ENCODE data around the gene ZMYND8. TPM values are rescaled to one million over a fixed set of nuclear protein-coding genes. Genes with fewer than 3 reads are reported as not detected.
"Not testable (repeated sequence)": the region's sequence is repeated elsewhere in the genome, so short reads cannot be mapped to it uniquely, and the experiment has no call there.

ZMYND8 gene
- total and polyA plus RNA-seq, 2 donors, result 15.6 to 29.0 TPM

DNA sequence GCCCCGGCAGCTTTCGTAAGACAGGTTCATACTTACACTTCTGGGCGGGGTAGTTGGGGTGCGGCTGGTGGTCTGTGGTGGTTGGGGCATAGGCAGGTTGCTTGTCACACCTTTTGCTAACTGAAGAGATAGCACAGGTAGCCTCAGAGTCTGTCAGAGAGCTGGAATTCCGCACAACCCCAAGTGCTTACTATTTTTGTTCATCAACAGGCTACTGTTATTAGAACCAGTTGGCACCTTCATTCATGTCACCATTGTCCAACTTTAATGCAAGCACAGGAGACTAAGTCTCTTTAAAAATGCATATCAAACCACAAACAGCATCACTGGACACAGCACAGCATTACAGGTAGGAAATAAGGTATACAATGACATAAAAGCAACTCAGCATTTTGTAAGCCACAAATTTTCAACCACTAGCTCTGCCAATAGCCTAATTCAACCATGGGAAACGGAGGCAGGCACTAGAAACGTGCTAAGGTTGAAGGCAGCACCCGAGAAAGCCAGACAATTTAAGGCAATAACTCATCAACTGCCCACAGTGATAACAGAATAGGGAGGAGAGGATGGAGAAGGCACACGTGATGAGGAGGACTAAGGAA is 143.8 kb downstream of the ZMYND8 start:
- Histone ChIP-seq H3K4me3 (ENCODE audit: low read depth, low read length) (no peak overlapping the region), H3K4me1 (ENCODE audit: insufficient read depth) (no peaks in the 10 kb centered on the region), H3K36me3 (ENCODE audit: insufficient read depth) (peaks cover 2% of the 10 kb centered on the region), H3K27ac (ENCODE audit: low read depth) (no peak overlapping the region)
- 91% methylated on average over 9 of the region's 9 CpGs for WGBS
- DNase-seq (ENCODE audit: extremely low spot score), result no peak

DNA sequence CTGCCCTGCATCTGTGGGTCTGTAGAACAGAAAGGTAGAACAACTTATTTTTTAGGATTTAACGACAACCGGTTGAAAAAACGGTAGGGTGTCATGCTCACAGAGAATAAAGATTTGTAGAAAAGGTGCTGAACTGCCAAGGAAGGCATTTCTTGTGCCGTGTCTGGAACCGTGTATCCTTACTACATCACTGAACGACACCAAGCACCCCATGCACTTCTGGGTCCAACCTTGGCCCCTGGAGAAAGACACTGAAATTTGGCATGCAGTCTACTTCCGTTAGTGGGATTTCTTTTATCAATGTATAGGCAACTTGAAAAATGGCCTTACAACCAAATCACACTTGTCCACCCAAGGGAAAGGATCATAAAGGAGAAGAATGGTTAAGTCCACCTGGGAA is 145.5 kb downstream of the ZMYND8 start:
- WGBS, result 94% methylated on average over 7 of the region's 7 CpGs
- no peak for DNase-seq (ENCODE audit: extremely low spot score)

DNA sequence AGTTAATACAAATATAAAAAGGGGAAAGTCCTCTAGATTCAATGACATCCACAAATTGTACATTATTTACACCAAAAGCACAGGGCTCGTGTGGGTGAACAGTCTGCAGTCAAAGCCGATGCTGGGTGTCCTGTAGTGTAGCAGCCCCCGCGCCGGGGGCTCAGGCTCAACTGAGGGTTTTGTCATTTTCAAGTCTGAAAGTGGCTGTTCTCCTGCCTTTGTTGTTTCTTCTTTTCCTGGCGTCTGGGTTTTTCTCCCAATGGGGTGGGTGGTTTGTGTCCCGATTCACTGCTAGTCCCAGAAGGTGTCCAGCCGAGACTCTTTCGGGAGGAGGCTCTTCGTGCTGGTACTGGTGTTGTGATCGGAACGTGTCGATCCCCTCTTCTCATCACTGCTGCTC is 146.0 kb downstream of the ZMYND8 start:
- peaks cover 2% of the 10 kb centered on the region for H3K36me3 ChIP-seq (ENCODE audit: insufficient read depth)
- no peak overlapping the region for H3K4me3 ChIP-seq (ENCODE audit: low read depth, low read length)
- no peak overlapping the region for H3K27ac ChIP-seq (ENCODE audit: low read depth)
- no peaks in the 10 kb centered on the region for H3K4me1 ChIP-seq (ENCODE audit: insufficient read depth)
- 95% methylated on average over 13 of the region's 13 CpGs for WGBS
- DNase-seq (ENCODE audit: extremely low spot score), result no peak

More for the DNA sequence above, 145.5 kb downstream of the ZMYND8 start:
- no peak overlapping the region for H3K27ac ChIP-seq (ENCODE audit: low read depth)
- no peaks in the 10 kb centered on the region for H3K4me1 ChIP-seq (ENCODE audit: insufficient read depth)
- peaks cover 2% of the 10 kb centered on the region for H3K36me3 ChIP-seq (ENCODE audit: insufficient read depth)
- no peak overlapping the region for H3K4me3 ChIP-seq (ENCODE audit: low read depth, low read length)

DNA sequence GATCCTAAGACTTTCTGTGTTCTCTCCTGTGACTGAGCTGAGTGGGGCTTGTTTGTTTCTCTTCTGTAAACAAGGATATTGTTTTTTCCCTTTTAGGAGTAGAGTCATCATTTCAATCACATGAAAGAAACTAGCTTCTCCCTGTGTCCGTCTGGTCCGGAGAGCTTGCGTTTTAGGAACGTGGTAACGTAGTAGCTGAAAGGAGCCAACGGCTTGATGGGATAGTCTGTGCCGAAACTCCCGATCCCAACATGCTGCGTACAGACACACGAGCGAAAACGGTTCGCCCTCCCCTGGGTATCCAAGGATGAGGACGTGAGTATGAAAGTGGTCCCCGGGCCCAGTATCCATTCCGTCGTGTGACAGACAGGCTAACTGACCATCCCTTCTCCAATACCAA is 146.5 kb downstream of the ZMYND8 start:
- Histone ChIP-seq H3K4me1 (ENCODE audit: insufficient read depth) (no peaks in the 10 kb centered on the region), H3K27ac (ENCODE audit: low read depth) (no peak overlapping the region), H3K36me3 (ENCODE audit: insufficient read depth) (peaks cover 2% of the 10 kb centered on the region), H3K4me3 (ENCODE audit: low read depth, low read length) (no peak overlapping the region)
- DNase-seq (ENCODE audit: extremely low spot score), result no peak
- WGBS, result 94% methylated on average over 17 of the region's 17 CpGs

DNA sequence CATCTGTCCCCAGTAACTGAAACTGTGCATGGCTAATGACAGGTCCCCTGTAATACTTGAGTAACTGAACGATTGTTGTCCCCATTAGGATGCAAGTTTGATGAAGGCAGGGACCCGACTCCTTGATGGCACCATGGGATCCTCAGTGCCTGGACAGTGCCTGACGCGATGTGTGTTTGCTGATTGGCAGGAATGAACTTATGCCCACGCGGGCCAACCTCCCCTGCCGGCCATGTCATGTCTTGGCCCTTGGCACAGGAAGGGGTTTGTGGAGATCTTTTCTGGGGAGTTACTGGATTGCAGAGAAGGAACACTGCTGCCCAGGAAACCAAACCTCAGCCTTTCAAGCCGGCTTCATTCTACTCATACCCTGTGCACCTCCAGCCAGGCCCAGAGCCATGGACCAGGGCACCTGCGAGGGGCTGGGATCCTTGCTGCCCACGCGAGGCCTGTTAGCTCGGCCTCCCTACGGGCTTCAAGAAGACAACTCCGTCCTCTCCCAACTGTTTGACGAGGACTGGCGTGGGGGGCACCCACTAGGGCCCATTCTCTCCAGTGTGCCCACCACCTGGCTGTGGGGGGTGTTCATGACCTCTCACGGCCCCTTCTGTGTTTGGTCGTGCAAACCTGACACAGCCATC is 147.8 kb downstream of the ZMYND8 start:
- Histone ChIP-seq H3K4me3 (ENCODE audit: low read depth, low read length) (no peak overlapping the region), H3K36me3 (ENCODE audit: insufficient read depth) (peaks cover 2% of the 10 kb centered on the region), H3K4me1 (ENCODE audit: insufficient read depth) (no peaks in the 10 kb centered on the region), H3K27ac (ENCODE audit: low read depth) (no peak overlapping the region)
- WGBS, result 94% methylated on average over 18 of the region's 18 CpGs
- no peak for DNase-seq (ENCODE audit: extremely low spot score)

DNA sequence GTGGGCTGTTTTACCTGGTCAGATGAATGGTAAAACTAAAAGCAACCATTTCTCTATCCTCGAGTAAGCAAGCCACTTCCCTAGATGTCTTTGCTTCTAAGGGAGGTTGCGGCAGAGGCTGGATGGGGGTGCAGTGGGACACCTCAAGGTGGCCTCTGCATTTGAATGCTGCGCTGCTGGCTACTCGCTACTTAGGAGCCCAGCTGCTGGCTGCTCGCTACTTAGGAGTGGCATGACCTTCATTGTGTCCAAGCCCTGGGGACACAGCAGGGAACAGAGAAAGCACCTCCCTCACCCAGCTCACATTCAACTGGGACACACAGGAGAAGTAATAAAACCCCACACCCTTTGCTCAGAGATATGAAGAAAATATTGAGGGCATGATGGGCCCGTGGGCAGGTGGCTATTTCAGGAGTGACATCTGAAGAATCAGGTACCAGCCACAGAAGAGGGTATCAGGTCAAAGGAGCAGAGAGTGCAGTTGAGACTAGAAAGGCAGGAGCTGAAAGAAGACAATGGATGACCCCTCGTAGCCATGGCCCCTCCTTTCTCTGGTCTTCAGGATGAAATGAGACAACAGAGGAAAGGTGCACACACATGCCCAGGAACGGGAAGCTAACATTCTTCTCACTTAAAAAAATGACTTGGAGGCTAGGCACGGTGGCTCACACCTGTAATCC is 149.4 kb downstream of the ZMYND8 start:
- no peak for DNase-seq (ENCODE audit: extremely low spot score)
- H3K27ac ChIP-seq (ENCODE audit: low read depth), result no peak overlapping the region
- WGBS, result 84% methylated on average over 9 of the region's 9 CpGs
- H3K4me3 ChIP-seq (ENCODE audit: low read depth, low read length), result no peak overlapping the region
- H3K36me3 ChIP-seq (ENCODE audit: insufficient read depth), result peaks cover 2% of the 10 kb centered on the region
- no peaks in the 10 kb centered on the region for H3K4me1 ChIP-seq (ENCODE audit: insufficient read depth)

DNA sequence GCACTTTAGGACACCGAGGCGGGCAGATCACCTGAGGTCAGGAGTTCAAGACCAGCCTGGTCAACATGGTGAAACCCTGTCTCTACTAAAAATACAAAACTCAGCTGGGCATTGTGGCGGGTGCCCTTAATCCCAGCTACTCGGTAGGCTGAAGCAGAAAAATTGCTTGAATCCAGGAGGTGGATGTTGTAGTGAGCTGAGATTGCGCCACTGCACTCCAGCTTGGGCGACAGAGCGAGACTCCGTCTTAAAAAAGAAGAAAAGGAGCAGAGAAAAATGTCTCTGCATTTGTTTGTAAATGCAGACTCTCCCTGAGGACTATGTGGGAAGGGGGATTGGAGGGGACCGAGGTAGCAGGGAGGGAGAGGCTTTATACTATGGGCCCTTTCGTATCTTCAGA is 149.9 kb downstream of the ZMYND8 start:
- H3K27ac ChIP-seq (ENCODE audit: low read depth); H3K36me3 ChIP-seq (ENCODE audit: insufficient read depth); H3K4me3 ChIP-seq (ENCODE audit: low read depth, low read length); DNase-seq (ENCODE audit: extremely low spot score); H3K4me1 ChIP-seq (ENCODE audit: insufficient read depth): not testable (repeated sequence)
- 85% methylated on average over 10 of the region's 10 CpGs for WGBS

DNA sequence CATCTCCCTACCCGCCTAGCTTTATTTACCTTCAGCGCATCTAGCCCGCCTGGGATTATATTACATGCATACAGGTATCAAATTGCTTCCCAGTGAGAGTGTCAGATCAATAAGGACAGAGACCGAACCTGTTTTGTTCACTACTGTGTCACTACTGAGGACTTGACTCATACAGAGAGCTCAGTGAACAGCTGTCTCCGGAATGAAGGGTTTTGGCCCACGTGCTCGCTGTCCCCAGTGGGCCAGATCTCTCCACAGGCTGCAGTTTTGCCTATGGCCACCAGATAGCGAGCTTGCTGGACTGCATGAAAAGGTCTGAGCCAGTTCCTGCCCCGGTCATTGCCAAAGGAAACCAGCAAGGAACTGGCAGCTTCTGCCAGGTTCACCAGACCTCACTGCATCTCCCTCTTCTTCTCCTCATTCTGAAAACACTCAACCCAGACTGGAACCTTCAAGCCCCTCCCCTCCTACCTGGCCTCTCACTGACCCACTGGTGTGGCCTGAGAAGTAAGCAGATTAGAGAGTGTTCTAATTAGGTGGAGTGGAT is 150.8 kb downstream of the ZMYND8 start:
- Histone ChIP-seq H3K4me1 (ENCODE audit: insufficient read depth) (no peaks in the 10 kb centered on the region), H3K27ac (ENCODE audit: low read depth) (no peak overlapping the region), H3K4me3 (ENCODE audit: low read depth, low read length) (no peak overlapping the region), H3K36me3 (ENCODE audit: insufficient read depth) (peaks cover 2% of the 10 kb centered on the region)
- 47% methylated on average over 9 of the region's 9 CpGs for WGBS
- no peak for DNase-seq (ENCODE audit: extremely low spot score)

DNA sequence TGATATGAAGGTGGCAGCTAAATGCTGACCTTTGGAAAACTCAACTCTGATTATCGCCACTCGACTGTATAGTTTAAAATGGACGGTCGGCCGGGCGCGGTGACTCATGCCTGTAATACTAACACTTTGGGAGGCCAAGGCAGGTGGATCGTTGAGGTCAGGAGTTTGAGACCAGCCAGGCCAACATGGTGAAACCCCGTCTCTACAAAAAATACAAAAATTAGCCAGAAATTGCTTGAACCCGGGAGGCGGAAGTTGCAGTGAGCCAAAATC is 151.7 kb downstream of the ZMYND8 start:
- not testable (repeated sequence) for H3K27ac ChIP-seq (ENCODE audit: low read depth); H3K4me3 ChIP-seq (ENCODE audit: low read depth, low read length)
- WGBS, result 96% methylated on average over 11 of the region's 11 CpGs

DNA sequence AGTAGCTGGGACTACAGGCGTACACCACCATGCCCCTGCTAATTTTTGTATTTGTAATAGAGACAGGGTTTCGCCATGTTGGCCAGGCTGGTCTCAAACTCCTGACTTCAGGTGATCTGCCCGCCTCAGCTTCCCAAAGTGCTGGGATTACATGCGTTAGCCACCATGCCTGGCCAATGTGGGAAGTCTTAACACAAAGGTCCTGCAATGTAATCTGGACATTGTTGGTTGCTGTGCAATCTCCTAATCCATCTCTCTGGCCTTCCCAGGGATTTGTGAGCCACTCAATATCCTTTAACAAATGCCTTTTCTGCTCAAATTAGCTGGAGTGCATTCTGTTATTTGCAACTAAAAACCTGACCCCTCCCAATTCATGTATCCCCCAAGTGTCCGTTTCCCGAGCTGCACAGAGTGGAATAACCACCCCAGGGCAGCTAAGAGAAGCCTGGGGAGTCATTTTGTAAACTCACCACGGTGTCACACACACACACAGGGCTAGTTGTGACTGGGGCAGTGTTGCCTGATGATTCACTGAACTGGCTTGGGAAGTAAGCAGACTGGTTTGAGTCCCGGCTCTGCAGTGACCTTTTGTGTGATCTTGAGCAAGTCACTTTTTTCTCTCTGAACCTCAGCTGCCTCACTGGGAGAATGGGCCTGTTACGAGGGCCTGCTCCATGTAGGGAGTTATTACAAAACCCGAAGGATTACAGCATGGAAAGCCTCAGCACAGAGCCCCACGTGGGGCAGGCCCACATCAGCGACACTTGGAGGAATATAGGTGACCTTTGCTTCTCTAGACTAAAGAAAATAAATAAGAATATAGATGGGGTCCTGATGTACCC is 152.3 kb downstream of the ZMYND8 start:
- Histone ChIP-seq H3K4me1 (ENCODE audit: insufficient read depth) (no peaks in the 10 kb centered on the region), H3K4me3 (ENCODE audit: low read depth, low read length) (no peak overlapping the region), H3K27ac (ENCODE audit: low read depth) (no peak overlapping the region), H3K36me3 (ENCODE audit: insufficient read depth) (no peaks in the 10 kb centered on the region)
- 86% methylated on average over 12 of the region's 12 CpGs for WGBS
- DNase-seq (ENCODE audit: extremely low spot score), result no peak

More for the DNA sequence above, 151.7 kb downstream of the ZMYND8 start:
- DNase-seq (ENCODE audit: extremely low spot score); H3K4me1 ChIP-seq (ENCODE audit: insufficient read depth); H3K36me3 ChIP-seq (ENCODE audit: insufficient read depth): not testable (repeated sequence)

DNA sequence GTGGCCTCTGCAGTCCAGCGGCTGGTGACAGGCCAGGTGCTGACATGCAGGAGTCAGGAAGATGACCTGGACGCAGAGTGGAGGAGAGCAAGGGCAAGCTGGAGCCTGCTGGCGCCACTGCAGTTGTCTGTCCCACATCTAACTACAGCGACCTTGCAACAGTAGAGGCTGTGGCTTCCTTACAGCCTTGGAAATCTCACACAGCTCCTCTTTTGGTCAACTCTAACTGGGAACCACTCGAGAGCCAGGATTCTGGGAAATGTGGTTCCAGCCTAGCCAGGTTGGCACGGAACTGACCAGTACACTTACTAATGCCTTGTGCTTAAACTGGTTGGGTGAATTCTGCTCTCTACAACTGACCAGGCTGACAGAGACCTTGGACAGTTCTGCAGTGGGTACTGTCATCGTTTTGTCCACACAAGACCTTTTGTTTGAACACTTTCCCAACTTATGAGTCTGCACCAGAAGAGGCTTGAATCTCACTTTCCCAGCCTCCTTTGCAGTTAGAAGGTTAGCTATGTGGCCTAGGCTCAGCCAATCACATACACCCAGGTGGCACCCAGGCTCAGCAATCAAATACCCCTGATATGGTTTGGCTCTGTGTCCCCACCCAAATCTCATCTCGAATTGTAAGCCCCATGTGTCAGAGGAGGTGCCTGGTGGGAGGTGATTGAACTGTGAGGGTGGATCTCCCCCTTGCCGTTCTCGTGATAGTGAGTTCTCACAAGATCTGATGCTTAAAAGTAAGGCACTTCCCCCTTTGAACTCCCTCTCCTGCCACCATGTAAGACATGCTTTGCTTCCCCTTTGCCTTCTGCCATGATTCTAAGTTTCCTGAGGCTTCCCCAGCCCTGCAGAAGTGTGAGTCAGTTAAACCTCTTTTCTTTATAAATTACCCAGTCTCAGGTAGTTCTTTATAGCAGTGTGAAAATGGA is 153.5 kb downstream of the ZMYND8 start:
- WGBS, result 79% methylated on average over 10 of the region's 10 CpGs

DNA sequence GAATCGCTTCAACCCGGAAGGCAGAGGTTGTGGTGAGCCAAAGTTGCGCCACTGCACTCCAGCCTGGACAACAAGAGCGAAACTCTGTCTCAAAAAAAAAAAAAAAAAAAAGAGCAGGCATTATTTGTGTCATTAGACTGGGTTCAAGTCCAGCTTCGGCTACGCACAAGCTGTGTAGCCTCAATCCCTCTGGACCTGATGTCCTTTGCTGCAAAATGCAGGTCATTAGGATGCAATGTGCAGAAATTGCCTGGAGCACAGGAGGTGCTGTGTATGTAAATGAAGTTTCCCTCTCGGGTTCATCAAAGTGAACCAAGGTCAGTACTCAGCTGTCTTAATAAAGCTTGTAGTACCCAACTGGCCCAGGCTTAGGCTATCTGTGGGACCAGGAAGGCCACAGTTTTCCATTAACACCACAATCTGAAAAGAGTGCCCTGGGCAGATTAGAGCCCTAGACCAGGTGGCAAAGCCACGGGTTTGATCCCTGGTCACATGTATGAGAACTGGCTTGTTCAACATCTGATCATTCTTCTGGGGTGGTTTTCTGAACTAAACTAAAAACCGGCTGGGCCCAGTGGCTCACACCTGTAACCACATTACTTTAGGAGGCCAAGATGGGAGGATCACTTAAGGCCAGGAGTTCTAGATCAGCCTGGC is 155.3 kb downstream of the ZMYND8 start:
- 94% methylated on average over 9 of the region's 9 CpGs for WGBS
- no peak overlapping the region for H3K27ac ChIP-seq (ENCODE audit: low read depth)
- DNase-seq (ENCODE audit: extremely low spot score), result no peak
- H3K4me3 ChIP-seq (ENCODE audit: low read depth, low read length), result no peak overlapping the region
- H3K36me3 ChIP-seq (ENCODE audit: insufficient read depth), result no peaks in the 10 kb centered on the region
- H3K4me1 ChIP-seq (ENCODE audit: insufficient read depth), result no peaks in the 10 kb centered on the region

More for the DNA sequence above, 153.5 kb downstream of the ZMYND8 start:
- Histone ChIP-seq H3K27ac (ENCODE audit: low read depth) (no peak overlapping the region), H3K4me1 (ENCODE audit: insufficient read depth) (no peaks in the 10 kb centered on the region), H3K36me3 (ENCODE audit: insufficient read depth) (no peaks in the 10 kb centered on the region), H3K4me3 (ENCODE audit: low read depth, low read length) (no peak overlapping the region)
- DNase-seq (ENCODE audit: extremely low spot score), result no peak

All from urinary bladder (tissue), 4 donors.